ENCODE measurements around the gene CEBPA. TPM values are rescaled to one million over a fixed set of nuclear protein-coding genes. Genes with fewer than 3 reads are reported as not detected.
A peak's percentile ranks its signal among the peaks of the same experiment; 100 is the strongest.

CEBPA gene
- total and polyA plus RNA-seq, 10 donors = 7.4 to 27.7 (median 18.0) TPM

DNA sequence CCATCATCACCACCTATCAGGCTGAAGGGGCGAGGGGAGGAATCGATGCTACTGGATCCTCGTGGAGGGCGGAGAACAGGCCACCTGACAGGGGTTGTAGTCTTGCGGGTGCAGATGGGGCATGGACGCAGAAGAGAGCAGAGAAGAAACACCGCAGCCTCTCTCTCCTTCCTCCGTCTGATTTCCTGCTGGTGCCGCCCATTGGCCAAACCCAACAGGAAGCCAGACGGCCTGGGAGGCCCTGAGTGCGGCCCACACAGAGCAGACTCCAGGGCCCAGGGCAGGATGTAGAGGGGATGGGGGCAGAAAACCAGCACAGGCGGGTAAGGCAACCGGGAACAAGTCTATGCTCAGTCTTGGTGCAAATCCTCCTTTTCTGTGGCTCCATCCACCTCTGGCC lies 15.4 kb downstream of the CEBPA start:
- no peak for DNase-seq
- peak overlapping the region in 6 of 8 donors; percentile 69 to 83 (median 75) for H3K27ac ChIP-seq
- TF ChIP-seq POLR2A (IDR thresholded peaks at IDR 0.05) (no peak), POLR2AphosphoS5 (IDR thresholded peaks at IDR 0.05) (peak; percentile 20 to 48 (median 41))
- TF ChIP-seq, protein P1, sequence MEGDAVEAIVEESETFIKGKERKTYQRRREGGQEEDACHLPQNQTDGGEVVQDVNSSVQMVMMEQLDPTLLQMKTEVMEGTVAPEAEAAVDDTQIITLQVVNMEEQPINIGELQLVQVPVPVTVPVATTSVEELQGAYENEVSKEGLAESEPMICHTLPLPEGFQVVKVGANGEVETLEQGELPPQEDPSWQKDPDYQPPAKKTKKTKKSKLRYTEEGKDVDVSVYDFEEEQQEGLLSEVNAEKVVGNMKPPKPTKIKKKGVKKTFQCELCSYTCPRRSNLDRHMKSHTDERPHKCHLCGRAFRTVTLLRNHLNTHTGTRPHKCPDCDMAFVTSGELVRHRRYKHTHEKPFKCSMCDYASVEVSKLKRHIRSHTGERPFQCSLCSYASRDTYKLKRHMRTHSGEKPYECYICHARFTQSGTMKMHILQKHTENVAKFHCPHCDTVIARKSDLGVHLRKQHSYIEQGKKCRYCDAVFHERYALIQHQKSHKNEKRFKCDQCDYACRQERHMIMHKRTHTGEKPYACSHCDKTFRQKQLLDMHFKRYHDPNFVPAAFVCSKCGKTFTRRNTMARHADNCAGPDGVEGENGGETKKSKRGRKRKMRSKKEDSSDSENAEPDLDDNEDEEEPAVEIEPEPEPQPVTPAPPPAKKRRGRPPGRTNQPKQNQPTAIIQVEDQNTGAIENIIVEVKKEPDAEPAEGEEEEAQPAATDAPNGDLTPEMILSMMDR (IDR thresholded peaks at IDR 0.05 in 8 of 11, conservative IDR thresholded peaks at IDR 0.05 in 3 of 11) = no peak
- no peak overlapping the region for H3K4me3 ChIP-seq
- H3K9me3 ChIP-seq = peaks cover 0 to 31% (median 27%) of the 10 kb centered on the region in 8 donors
- intact Hi-C loops (cut with DNase I; ENCODE audit: low total_unique reads) = no loop called here
- H3K4me1 ChIP-seq = peaks cover 0 to 51% (median 11%) of the 10 kb centered on the region in 6 donors
- H3K27me3 ChIP-seq (replicated peaks in 1 of 7) = peaks cover 0 to 29% (median 0%) of the 10 kb centered on the region in 7 donors
- H3K36me3 ChIP-seq = no peaks in the 10 kb centered on the region
- WGBS, 5 donors = 17 to 46% (median 22%) methylated on average over 12 to 13 of the region's 13 CpGs

DNA sequence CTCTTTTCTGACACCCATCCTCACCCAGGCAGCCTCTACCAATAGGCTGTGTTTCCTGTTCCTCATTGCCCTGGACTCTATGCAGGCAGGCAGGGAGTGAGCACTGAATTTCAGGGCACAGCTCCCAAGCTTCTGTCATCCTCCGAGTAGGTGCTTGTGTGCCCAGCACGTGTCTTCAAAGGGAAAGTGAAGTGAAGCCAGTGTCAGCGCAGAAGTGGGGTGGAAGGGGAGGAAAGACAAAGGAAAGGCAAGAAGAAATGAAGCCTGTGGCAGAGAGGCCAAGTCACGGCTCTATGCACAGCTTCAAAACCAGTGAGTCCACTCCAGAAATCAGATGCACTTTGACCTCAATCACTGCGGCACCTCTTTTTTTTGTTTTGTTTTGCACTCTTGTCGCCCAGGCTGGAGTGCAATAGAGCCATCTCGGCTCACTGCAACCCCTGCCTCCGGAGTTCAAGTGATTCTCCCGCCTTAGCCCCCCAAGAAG lies 16.9 kb downstream of the CEBPA start:
- H3K27ac ChIP-seq = peak overlapping the region in 1 of 8 donors; percentile 16
- peaks cover 0 to 24% (median 0%) of the 10 kb centered on the region in 7 donors for H3K27me3 ChIP-seq (replicated peaks in 1 of 7)
- TF ChIP-seq POLR2AphosphoS5 (IDR thresholded peaks at IDR 0.05) (no peak), POLR2A (IDR thresholded peaks at IDR 0.05) (no peak)
- TF ChIP-seq, protein P1 (IDR thresholded peaks at IDR 0.05 in 8 of 11, conservative IDR thresholded peaks at IDR 0.05 in 3 of 11) = no peak
- WGBS, 5 donors = 74 to 86% (median 78%) methylated on average over 9 of the region's 9 CpGs
- intact Hi-C loops (cut with DNase I; ENCODE audit: low total_unique reads) = no loop called here
- H3K4me1 ChIP-seq = peaks cover 0 to 53% (median 11%) of the 10 kb centered on the region in 6 donors
- no peaks in the 10 kb centered on the region for H3K36me3 ChIP-seq
- no peak overlapping the region for H3K4me3 ChIP-seq
- DNase-seq = no peak
- peaks cover 0 to 31% (median 27%) of the 10 kb centered on the region in 8 donors for H3K9me3 ChIP-seq

DNA sequence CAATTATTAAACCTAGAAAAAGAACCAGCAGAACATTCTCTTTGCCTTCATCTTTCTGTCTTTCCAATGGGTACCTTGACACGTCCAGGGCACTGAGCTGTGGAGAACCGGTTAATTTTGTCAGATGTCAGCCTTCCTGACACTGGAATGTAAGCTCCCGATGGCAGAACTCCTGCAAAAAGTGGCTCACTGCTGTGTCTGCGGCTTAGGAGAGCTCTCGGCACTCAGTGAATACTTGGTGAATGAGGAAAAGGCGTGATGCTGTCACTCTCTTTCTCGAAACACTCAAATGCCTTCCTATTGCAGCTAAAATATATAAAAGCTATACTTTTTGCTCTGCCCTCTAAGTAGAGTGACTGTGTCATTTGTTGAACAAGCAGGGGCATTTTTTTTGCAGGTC lies 17.6 kb downstream of the CEBPA start:
- intact Hi-C loops (cut with DNase I; ENCODE audit: low total_unique reads) = no loop called here
- Histone ChIP-seq H3K4me3 (no peak overlapping the region), H3K9me3 (peaks cover 0 to 26% (median 22%) of the 10 kb centered on the region in 8 donors), H3K27ac (no peak overlapping the region), H3K27me3 (replicated peaks in 1 of 7) (peaks cover 0 to 19% (median 0%) of the 10 kb centered on the region in 7 donors), H3K36me3 (no peaks in the 10 kb centered on the region), H3K4me1 (peaks cover 0 to 60% (median 11%) of the 10 kb centered on the region in 6 donors)
- WGBS, 5 donors = 79 to 90% (median 83%) methylated on average over 7 of the region's 7 CpGs
- TF ChIP-seq POLR2A (IDR thresholded peaks at IDR 0.05) (no peak), POLR2AphosphoS5 (IDR thresholded peaks at IDR 0.05) (no peak)
- TF ChIP-seq, protein P1 (IDR thresholded peaks at IDR 0.05 in 8 of 11, conservative IDR thresholded peaks at IDR 0.05 in 3 of 11) = no peak
- no peak for DNase-seq

DNA sequence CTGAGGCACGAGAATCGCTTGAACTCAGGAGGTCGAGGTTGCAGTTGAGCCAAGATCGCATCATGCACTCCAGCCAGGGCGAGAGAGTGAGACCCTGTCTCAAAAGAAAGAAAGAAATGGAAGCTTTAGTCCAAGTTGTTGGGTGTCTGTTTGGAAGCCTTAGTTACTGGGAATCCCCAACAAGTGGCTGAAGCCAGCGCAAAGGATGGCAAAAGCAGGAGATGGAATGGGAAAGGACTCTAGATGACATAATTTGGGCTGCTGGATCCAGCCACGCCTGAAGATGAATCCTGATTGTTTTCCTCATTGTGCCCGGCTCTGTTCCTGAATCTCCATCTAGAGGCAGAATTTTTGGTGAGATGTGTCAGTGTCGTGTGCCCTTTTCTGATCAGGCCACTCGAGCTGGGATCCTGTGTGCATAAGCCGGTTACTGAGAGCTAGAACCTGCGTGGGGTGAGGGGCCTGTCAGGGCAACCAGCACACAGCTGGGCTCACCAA lies 18.1 kb downstream of the CEBPA start:
- H3K4me3 ChIP-seq = no peak overlapping the region
- no peak for DNase-seq
- H3K9me3 ChIP-seq = peaks cover 0 to 21% (median 17%) of the 10 kb centered on the region in 8 donors
- no peaks in the 10 kb centered on the region for H3K36me3 ChIP-seq
- peaks cover 0 to 19% (median 0%) of the 10 kb centered on the region in 7 donors for H3K27me3 ChIP-seq (replicated peaks in 1 of 7)
- TF ChIP-seq, protein P1 (IDR thresholded peaks at IDR 0.05 in 8 of 11, conservative IDR thresholded peaks at IDR 0.05 in 3 of 11) = no peak
- TF ChIP-seq POLR2A (IDR thresholded peaks at IDR 0.05) (no peak), POLR2AphosphoS5 (IDR thresholded peaks at IDR 0.05) (no peak)
- intact Hi-C loops (cut with DNase I; ENCODE audit: low total_unique reads) = no loop called here
- H3K27ac ChIP-seq = no peak overlapping the region
- H3K4me1 ChIP-seq = peaks cover 0 to 65% (median 13%) of the 10 kb centered on the region in 6 donors
- 86 to 95% (median 92%) methylated on average over 12 of the region's 12 CpGs for WGBS, 5 donors

Data from spleen (tissue), 11 donors.